ENCODE measurements around the gene RNASET2.

The RNASET2 gene

GRCh38 chr6:166879594-166879993 lies 76.8 kb downstream of the RNASET2 start:
- Histone ChIP-seq H3K4me1 (ENCODE audit: insufficient read depth, poor library complexity, severe bottlenecking) (no peaks in the 10 kb centered on the region), H3K36me3 (ENCODE audit: low read depth) (no peaks in the 10 kb centered on the region), H3K27me3 (ENCODE audit: insufficient read depth, poor library complexity, severe bottlenecking) (peaks cover 8% of the 10 kb centered on the region), H3K27ac (ENCODE audit: poor library complexity, severe bottlenecking) (no peak overlapping the region), H3K9me3 (ENCODE audit: severe bottlenecking) (peaks cover 3% of the 10 kb centered on the region), H3K4me3 (ENCODE audit: severe bottlenecking) (no peak overlapping the region)
- DNase-seq (ENCODE audit: low spot score) (no peak), ATAC-seq (ENCODE audit: low read depth) (no peak)
- no peak for TF ChIP-seq CTCF (IDR thresholded peaks at IDR 0.05; ENCODE audit: poor library complexity, severe bottlenecking)

Data from RWPE2 (cell line).